K562 (cell line): ENCODE data around the gene FDX2. TPM values are rescaled to one million over a fixed set of nuclear protein-coding genes. Genes with fewer than 3 reads are reported as not detected.
A peak's percentile ranks its signal among the peaks of the same experiment; 100 is the strongest.

Experiments used
- ARID2 ChIP-seq: fragments of 450-650 bp; IDR thresholded peaks from 2 replicates; pipeline ENCODE4 v1.6.1; 2017; ENCODE audit warnings: antibody characterized with exemption, mild to moderate bottlenecking
- BCL6 ChIP-seq: fragments of 250-450 bp; sonication (Bioruptor Pico); IDR thresholded peaks from 2 replicates; pipeline ENCODE4 v1.4.0; 2020
- CREM ChIP-seq: IDR thresholded peaks from 2 replicates; pipeline ENCODE4 v1.6.1; 2014; ENCODE audit warnings: antibody characterized with exemption, low read depth
- CTBP1 ChIP-seq: fragments of 450-650 bp; IDR thresholded peaks from 2 replicates; pipeline ENCODE4 v1.6.1; 2016; ENCODE audit warnings: borderline replicate concordance
- HOMEZ ChIP-seq: fragments of 250-450 bp; sonication (Bioruptor Pico); IDR thresholded peaks from 2 replicates; pipeline ENCODE4 v1.4.0; 2020; ENCODE audit warnings: mild to moderate bottlenecking, moderate library complexity
- JUNB ChIP-seq: fragments of 450-650 bp; formaldehyde crosslinking; conservative IDR thresholded peaks from 2 replicates; pipeline ENCODE4 v1.4.0; 2020; ENCODE audit warnings: mild to moderate bottlenecking
- L3MBTL2 ChIP-seq: fragments of 450-650 bp; IDR thresholded peaks from 2 replicates; pipeline ENCODE4 v1.6.1; 2016; ENCODE audit warnings: mild to moderate bottlenecking, moderate library complexity
- MEF2D ChIP-seq: conservative IDR thresholded peaks from 2 replicates; pipeline ENCODE4 v1.6.1; 2016; ENCODE audit warnings: low read depth, missing genetic modification characterization, missing compliant biosample characterization
- NR0B1 ChIP-seq: fragments of 450-650 bp; IDR thresholded peaks from one replicate; pipeline ENCODE4 v1.6.1; 2018; ENCODE audit warnings: mild to moderate bottlenecking, moderate library complexity; ENCODE audit not compliant: partially characterized antibody
- OTX1 ChIP-seq: fragments of 450-650 bp; formaldehyde crosslinking; IDR thresholded peaks from 2 replicates; pipeline ENCODE4 v1.4.0; 2022; ENCODE audit warnings: mild to moderate bottlenecking
- RBM25 ChIP-seq: fragments of 200-400 bp; formaldehyde crosslinking; IDR thresholded peaks from 2 replicates; pipeline ENCODE4 v1.6.1; 2018; ENCODE audit warnings: low read length, low read depth, moderate library complexity; ENCODE audit not compliant: severe bottlenecking
- SMARCA5 ChIP-seq: fragments of 450-650 bp; IDR thresholded peaks from 2 replicates; pipeline ENCODE4 v1.6.1; 2016
- SRSF1 ChIP-seq: fragments of 200-400 bp; formaldehyde crosslinking; IDR thresholded peaks from 2 replicates; pipeline ENCODE4 v1.6.1; 2017; ENCODE audit warnings: mild to moderate bottlenecking, low read depth, low read length, moderate library complexity
- TARDBP ChIP-seq: fragments of 450-650 bp; IDR thresholded peaks from 2 replicates; pipeline ENCODE4 v1.6.1; 2016
- TCF7 ChIP-seq: sonication (generic); IDR thresholded peaks from 2 replicates; pipeline ENCODE4 v1.6.1; 2016; ENCODE audit warnings: antibody characterized with exemption, borderline replicate concordance
- TFAP4 ChIP-seq: sonication (generic); formaldehyde crosslinking; IDR thresholded peaks from 2 replicates; pipeline ENCODE4 v1.8.0; 2022; ENCODE audit warnings: missing genetic modification reagents, mild to moderate bottlenecking, moderate library complexity, borderline replicate concordance
- THRA ChIP-seq: fragments of 450-650 bp; IDR thresholded peaks from 2 replicates; pipeline ENCODE4 v1.6.1; 2017; ENCODE audit warnings: mild to moderate bottlenecking, moderate library complexity
- YBX1 ChIP-seq: fragments of 450-650 bp; IDR thresholded peaks from 2 replicates; pipeline ENCODE4 v1.7.1; 2016; ENCODE audit warnings: mild to moderate bottlenecking
- ZNF197 ChIP-seq: fragments of 200-800 bp; sonication (Bioruptor generic); IDR thresholded peaks from 2 replicates; pipeline ENCODE4 v1.6.1; 2016; ENCODE audit warnings: low read depth, missing genetic modification characterization, missing compliant biosample characterization
- ZNF224 ChIP-seq: sonication (generic); formaldehyde crosslinking; IDR thresholded peaks from 2 replicates; pipeline ENCODE4 v1.8.0; 2022; ENCODE audit warnings: mild to moderate bottlenecking, missing genetic modification reagents
- ZNF347 ChIP-seq: fragments of 450-650 bp; formaldehyde crosslinking; IDR thresholded peaks from 2 replicates; pipeline ENCODE4 v1.4.0; 2020; ENCODE audit warnings: low read depth, mild to moderate bottlenecking, moderate library complexity
- ZNF507 ChIP-seq: conservative IDR thresholded peaks from 2 replicates; pipeline ENCODE4 v1.6.1; 2017; ENCODE audit warnings: missing genetic modification characterization, missing compliant biosample characterization
- ZNF584 ChIP-seq: fragments of 200-800 bp; sonication (Bioruptor generic); IDR thresholded peaks from 2 replicates; pipeline ENCODE4 v1.6.1; 2016; ENCODE audit warnings: low read depth, mild to moderate bottlenecking, missing genetic modification characterization, missing compliant biosample characterization
- ZNF696 ChIP-seq: fragments of 250-450 bp; sonication (Bioruptor Pico); conservative IDR thresholded peaks from 2 replicates; pipeline ENCODE4 v1.4.0; 2020; ENCODE audit warnings: mild to moderate bottlenecking, moderate library complexity
- ZNF780A ChIP-seq: fragments of 250-450 bp; sonication (Bioruptor Pico); IDR thresholded peaks from 2 replicates; pipeline ENCODE4 v1.5.0; 2021; ENCODE audit warnings: mild to moderate bottlenecking
- polyA plus RNA-seq, 8 experiments: library from polyadenylated mRNA; depleted of rRNA in 4 of 8; stranded (reverse) in 5 of 8; unstranded in 3 of 8; fragments of >200 nt; fragmentation: Nextera tagmentation in 2 of 8; fragmentation: Illumina TruSeq in 1 of 8; extraction: Ambion mirVana in 2 of 8; extraction: Trizol in 1 of 8; gene quantifications; 2 replicates each; pipeline versions ENCODE4 v1.2.1 to v1.2.3, GENCODE V29; 2011 to 2014; ENCODE audit warnings: inconsistent platforms in 1 of 8, missing spikeins in 1 of 8
- total RNA-seq, 7 experiments: library from RNA; depleted of rRNA in 6 of 7; stranded (reverse); fragments of >200 nt in 6 of 7; fragmentation: Illumina TruSeq in 2 of 7; extraction: Trizol in 2 of 7; gene quantifications; 2 replicates each; pipeline versions ENCODE4 v1.2.1 to v1.2.3, GENCODE V29; 2011 to 2021; ENCODE audit warnings: low replicate concordance in 1 of 7
- TF ChIP-seq, protein P1 (sequence below): sonication (generic); formaldehyde crosslinking; IDR thresholded peaks from 2 replicates; pipeline ENCODE4 v1.8.0; 2022; ENCODE audit warnings: mild to moderate bottlenecking, missing genetic modification reagents

FDX2 gene
- total and polyA plus RNA-seq, 9 of the 15 experiments (the other 6 are each of a cell fraction or from before 2014, with no cell fraction given), result 2.5 to 49.8 (median 29.7) TPM

DNA sequence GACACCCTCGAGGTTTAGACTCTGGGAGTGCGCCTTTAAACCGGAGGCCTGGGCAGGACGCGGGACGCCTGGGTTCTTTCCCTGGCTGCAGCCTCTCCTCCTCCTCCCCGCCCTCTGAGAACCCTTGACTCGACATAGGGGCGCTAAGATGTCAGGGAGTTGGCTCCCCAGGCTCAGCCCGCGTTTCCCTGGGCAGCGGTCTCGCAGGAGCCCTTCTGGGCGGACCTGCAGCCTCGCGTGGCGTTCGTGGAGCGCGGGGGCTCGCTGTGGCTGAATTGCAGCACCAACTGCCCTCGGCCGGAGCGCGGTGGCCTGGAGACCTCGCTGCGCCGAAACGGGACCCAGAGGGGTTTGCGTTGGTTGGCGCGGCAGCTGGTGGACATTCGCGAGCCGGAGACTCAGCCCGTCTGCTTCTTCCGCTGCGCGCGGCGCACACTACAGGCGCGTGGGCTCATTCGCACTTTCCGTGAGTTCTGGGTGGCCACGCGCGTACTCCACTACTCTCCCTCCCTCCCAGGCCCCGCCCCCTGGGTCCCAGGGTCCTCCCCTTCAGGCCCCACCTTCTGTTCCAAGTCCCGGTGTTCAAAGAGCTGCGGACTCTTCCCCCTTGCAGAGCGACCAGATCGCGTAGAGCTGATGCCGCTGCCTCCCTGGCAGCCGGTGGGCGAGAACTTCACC, 24.8 kb downstream of the FDX2 start (continued):
- 0 out of 2 replicates have a peak, but pooled peaks have one; percentile 39 for TF ChIP-seq CTBP1
- TF ChIP-seq TARDBP, result peak; percentile 71; the same call in 1 of the 2 replicates
- no peak for TF ChIP-seq ZNF584 (CRISPR knock-in tag)
- no peak for TF ChIP-seq SMARCA5
- 0 out of 2 replicates have a peak, but pooled peaks have one; percentile 29 for TF ChIP-seq CREM
- TF ChIP-seq ZNF347 (CRISPR knock-in tag), result no peak
- no peak for TF ChIP-seq ZNF780A (CRISPR knock-in tag)
- TF ChIP-seq TFAP4, result peak; percentile 53
- TF ChIP-seq ZNF224, result no peak
- TF ChIP-seq ARID2, result no peak
- no peak for TF ChIP-seq ZNF197
- TF ChIP-seq JUNB (CRISPR knock-in tag), result no peak
- no peak for TF ChIP-seq NR0B1
- TF ChIP-seq HOMEZ (CRISPR knock-in tag), result no peak
- 0 out of 2 replicates have a peak, but pooled peaks have one; percentile 5 for TF ChIP-seq L3MBTL2
- TF ChIP-seq THRA, result no peak
- TF ChIP-seq RBM25, result no peak
- no peak for TF ChIP-seq MEF2D (tag)
- TF ChIP-seq YBX1, result no peak
- no peak for TF ChIP-seq TCF7
- no peak for TF ChIP-seq BCL6 (CRISPR knock-in tag)
- no peak for TF ChIP-seq OTX1
- no peak for TF ChIP-seq ZNF696 (CRISPR knock-in tag)
- TF ChIP-seq, protein P1, sequence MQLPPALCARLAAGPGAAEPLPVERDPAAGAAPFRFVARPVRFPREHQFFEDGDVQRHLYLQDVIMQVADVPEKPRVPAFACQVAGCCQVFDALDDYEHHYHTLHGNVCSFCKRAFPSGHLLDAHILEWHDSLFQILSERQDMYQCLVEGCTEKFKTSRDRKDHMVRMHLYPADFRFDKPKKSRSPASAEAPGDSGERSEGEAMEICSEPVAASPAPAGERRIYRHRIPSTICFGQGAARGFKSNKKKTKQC (CRISPR knock-in tag), result no peak; the same call in 1 of the 2 replicates
- no peak for TF ChIP-seq SRSF1
- no peak for TF ChIP-seq ZNF507 (tag)
